ENCODE measurements around the gene HMX1.

Gene HMX1

DNA sequence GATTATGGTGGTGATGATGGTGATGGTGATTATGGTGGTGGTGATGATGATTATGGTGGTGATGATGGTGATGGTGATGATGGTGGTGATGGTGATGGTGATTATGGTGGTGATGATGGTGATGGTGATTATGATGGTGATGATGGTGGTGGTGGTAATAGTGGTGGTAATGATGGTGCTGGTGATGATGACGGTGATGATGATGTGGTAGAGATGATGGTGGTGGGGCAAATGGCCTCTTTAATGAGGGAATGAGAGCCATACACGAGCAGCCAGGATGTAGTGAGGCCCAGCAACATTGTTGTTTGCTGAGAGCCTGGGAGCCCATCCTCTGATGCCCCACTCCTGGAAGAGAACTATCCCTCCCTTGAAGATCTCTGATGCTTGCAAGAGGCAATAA, 29.0 kb downstream of the HMX1 start:
- no peak for DNase-seq (ENCODE audit: low read depth in 2 of 2)

DNA sequence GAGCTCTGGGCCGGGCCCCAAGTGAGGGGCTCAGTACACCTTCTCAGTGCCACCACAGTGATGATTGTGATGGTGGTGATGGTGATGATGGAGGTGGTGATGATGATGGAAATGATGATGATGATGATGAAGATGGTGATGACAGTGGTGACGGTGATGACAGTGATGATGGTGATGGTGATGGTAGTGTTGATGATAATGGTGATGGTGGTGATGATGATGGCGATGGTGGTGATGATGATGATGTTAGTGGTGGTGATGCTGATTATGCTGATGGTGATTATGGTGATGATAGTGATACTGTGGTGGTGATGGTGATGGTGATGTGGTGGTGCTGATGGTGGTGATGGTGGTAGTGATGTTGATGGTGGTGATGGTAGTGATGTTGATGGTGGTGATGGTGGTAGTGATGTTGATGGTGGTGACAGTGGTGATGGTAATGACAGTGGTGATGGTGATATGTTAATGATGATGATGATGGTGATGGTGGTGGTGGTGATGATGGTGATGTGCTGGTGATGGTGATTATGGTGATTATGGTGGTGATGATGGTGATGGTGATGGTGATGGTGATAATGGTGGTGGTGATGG, 29.9 kb downstream of the HMX1 start:
- no peak for DNase-seq (ENCODE audit: low read depth in 2 of 2)

- DNase-seq (ENCODE audit: low read depth in 2 of 2) = no peak
Observed at GRCh38 chr4:8840816-8841455, 30.7 kb downstream of the HMX1 start.

- no peak for DNase-seq (ENCODE audit: low read depth in 2 of 2)
Observed at GRCh38 chr4:8840006-8840793, 31.4 kb downstream of the HMX1 start.

DNA sequence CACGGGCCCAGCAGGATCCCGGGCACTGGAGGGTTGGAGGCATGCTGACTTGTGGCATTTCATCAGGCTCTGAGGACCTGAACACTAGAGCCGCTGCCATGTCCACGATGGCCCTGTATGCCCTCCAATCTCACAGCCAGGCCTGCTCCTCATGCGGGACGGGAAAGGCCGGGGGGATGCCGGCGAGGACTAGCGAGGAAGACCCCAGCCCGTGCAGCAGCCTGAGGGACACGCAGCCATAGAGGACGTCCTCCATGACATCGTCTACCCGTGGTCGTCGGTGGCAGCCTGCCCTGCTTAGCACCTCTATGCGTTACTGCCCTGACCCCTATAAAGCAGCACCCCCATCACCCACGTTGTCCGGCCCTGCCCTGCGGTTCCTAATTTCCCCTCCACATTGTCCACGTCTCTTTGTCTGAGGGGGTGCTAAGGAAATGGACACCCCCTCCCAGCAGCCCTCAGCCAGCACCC, 32.6 kb downstream of the HMX1 start:
- DNase-seq (ENCODE audit: low read depth in 2 of 2) = no peak

DNA sequence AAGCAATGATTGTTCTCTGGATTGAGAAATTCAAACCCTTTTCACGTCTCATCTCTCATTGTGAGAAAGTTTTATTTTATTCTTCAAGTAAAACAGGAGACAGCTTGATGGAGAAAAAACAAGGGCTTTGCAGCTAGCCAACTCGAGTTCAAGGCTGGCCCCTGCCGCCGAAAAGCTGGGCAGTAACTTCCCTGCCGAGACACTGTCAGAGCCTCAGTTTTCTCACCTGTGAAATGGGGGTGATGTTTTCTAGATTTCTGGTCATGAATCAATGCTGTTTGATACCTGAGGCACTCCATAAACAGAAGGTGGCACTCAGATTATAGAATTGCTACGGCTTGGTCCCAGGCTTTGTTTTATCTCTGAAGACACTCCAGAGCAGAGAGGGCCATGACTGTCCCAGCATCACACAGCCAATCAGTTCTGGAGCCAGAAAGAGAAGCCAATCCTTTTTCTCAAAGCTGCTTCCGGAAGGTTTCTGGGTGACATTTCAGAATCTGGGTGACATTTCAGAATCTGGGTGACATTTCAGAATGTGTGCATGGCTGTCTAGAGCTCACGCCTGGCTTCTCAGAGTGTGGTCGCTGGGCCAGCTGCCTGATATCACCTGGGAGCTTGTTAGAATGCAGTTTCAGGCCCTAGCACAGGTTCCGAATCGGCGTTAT, 33.2 kb downstream of the HMX1 start:
- no peak for DNase-seq (ENCODE audit: low read depth in 2 of 2)

DNA sequence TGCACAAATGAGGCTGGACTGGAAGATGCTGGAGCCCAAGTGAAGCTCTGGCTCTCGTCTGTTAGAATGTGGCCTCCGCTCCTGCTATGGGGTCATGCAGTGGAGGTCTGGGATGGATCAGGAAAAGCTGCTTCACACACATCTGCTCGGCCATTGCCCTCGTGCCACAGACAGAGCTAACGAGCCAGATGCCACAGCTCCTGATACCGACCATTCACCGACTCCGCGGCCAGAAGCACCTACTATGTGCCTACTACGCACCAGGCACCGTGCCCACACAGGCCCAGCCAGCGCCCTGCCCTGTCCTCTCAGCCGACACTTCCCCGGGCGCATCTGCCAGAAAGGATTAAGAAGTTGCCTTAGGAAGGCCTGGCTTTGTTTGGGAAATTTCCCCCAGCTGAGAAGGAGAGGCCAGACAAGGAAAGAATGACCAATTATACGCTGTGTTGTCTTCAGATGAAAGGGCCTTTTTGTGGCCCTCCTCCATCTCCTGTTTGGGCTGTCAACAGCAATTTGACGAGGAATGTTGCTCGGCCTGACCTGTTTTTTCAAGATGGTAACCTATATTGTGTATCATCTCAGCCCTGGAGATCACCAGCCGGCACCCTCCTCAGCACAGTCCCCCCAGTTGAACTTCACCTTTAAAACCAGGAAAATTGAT, 34.3 kb downstream of the HMX1 start:
- no peak for DNase-seq (ENCODE audit: low read depth in 2 of 2)

GRCh38 chr4:8836664-8837171, 34.9 kb downstream of the HMX1 start:
- DNase-seq (ENCODE audit: low read depth in 2 of 2) = no peak

- DNase-seq (ENCODE audit: low read depth in 2 of 2) = no peak
Observed at GRCh38 chr4:8835521-8836365, 35.9 kb downstream of the HMX1 start.

- DNase-seq (ENCODE audit: low read depth in 2 of 2) = no peak
Observed at GRCh38 chr4:8834681-8835220, 36.9 kb downstream of the HMX1 start.

DNA sequence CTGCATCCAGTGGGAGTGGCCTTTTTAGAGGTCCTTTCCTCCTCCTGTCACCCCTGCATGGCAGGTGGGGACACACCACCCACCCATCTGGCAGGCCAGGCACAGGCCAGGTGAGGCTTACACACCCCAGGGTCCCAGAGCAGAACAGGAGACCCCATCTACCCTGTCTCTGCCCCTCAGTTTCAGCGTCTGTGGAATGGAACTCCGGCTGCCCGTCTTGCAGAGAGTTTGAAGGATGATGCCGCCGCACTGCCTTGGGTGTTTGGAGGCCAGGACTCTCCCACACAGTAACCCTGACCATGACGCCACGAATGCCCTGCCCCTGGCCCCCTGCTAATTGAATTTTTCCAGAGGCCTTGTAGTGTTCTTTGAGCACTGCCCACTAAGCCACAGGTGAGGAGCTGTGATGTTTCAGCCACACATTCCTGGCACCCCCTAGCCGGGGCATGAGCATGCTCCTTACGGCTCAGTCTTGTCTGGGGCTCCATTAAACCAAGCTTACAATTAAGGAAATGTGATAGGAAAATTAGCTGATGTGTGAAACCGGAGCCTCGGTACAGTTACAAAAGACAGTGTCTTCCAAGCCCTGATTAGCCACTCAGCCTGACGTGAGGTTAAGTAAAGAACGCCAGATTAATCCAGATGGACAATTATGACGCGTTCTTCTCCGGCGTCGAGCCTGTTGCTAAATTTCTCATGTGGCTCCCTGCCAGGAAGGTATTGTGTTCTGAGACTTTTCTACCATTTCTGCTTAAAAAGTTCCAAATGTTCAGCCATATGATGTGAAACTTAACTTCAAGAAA, 39.3 kb downstream of the HMX1 start:
- DNase-seq (ENCODE audit: low read depth in 2 of 2) = no peak

GRCh38 chr4:8831221-8832112, 40.2 kb downstream of the HMX1 start:
- no peak for DNase-seq (ENCODE audit: low read depth in 2 of 2)

DNA sequence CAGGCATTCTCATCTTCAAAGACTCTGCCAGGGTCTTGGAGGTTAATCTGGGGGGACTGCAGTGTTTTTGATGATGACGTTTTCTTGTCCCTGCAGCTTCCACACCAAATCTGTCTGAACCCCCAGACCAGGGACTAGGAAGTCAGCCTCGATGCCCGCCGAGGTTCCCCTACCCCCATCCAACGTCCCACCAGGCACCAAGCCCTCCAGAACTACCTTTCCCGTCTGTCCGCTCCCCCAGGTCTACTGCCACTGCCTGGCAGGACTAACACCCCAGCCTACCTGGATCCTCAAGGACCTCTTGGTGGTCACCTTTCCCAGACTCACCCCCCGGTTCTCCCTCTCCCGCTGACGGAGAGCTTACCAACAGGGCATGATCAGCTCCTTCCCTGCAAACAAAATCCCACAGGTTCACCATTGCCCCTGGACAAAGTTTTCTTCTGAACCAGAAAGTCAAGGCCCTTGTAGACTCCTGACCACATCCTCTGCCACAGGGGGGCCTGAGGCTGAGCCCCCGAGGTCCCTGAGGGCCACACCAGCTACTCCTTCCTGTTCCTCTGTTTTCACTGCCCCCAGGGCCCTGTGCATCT, 40.9 kb downstream of the HMX1 start:
- no peak for DNase-seq (ENCODE audit: low read depth in 2 of 2)

- DNase-seq (ENCODE audit: low read depth in 2 of 2) = no peak
Observed at GRCh38 chr4:8830056-8830455, 41.6 kb downstream of the HMX1 start.

- DNase-seq (ENCODE audit: low read depth in 2 of 2) = no peak
Observed at GRCh38 chr4:8829584-8829983, 42.1 kb downstream of the HMX1 start.

DNA sequence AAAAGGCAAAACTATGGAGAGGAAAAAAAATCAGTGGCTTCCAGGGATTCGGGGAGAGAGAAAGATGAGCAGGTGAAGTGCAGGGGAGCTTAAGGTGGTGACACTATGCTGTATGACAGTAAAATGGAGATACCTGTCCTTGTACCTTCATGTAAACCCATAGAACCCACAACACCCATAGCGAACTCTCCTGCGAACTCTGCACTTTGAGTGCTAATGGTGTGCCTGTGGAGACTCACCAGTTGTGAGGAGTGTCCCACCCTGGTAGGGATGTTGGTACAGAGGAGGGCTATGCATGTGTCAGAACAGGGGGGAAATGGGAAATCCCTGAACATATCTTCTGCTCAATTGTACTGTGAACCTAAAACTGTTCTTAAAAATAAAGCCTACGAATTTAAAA, 42.8 kb downstream of the HMX1 start:
- no peak for DNase-seq (ENCODE audit: low read depth in 2 of 2)

GRCh38 chr4:8821151-8821950, 50.3 kb downstream of the HMX1 start:
- DNase-seq (ENCODE audit: low read depth in 2 of 2) = no peak

Data from stimulated activated CD8-positive, alpha-beta memory T cell treated with anti-CD3 and anti-CD28 coated beads, Interleukin-7, amount 100 ng/mL, for 1 hour (primary cell).